GM21381 (cell line): Measurements from ENCODE around the gene PSMG4.

Experiments used
- ATAC-seq: cut with Tn5 transposase; IDR thresholded peaks from one replicate; pipeline ENCODE4 v1.9.1; 2021; ENCODE audit warnings: mild to moderate bottlenecking, moderate library complexity; ENCODE audit not compliant: unreplicated experiment

The PSMG4 gene

GRCh38 chr6:3273707-3274521, 15.2 kb downstream of the PSMG4 start:
- no peak for ATAC-seq

- no peak for ATAC-seq
Measured at GRCh38 chr6:3276174-3277167, 17.7 kb downstream of the PSMG4 start.

- ATAC-seq = no peak
Measured at GRCh38 chr6:3277251-3277650, 18.5 kb downstream of the PSMG4 start.

GRCh38 chr6:3277851-3278416, 19.2 kb downstream of the PSMG4 start:
- no peak for ATAC-seq

GRCh38 chr6:3278691-3279090, 19.9 kb downstream of the PSMG4 start:
- ATAC-seq = no peak

GRCh38 chr6:3280091-3280490, 21.3 kb downstream of the PSMG4 start:
- ATAC-seq = no peak

- no peak for ATAC-seq
Measured at GRCh38 chr6:3280866-3281465, 22.2 kb downstream of the PSMG4 start.

GRCh38 chr6:3281631-3282475, 23.1 kb downstream of the PSMG4 start:
- ATAC-seq = no peak

- no peak for ATAC-seq
Measured at GRCh38 chr6:3282476-3283236, 23.9 kb downstream of the PSMG4 start.

GRCh38 chr6:3283241-3283640, 24.5 kb downstream of the PSMG4 start:
- ATAC-seq = no peak

GRCh38 chr6:3283641-3284435, 25.1 kb downstream of the PSMG4 start:
- no peak for ATAC-seq

- no peak for ATAC-seq
Measured at GRCh38 chr6:3284436-3284876, 25.7 kb downstream of the PSMG4 start.

- ATAC-seq = no peak
Measured at GRCh38 chr6:3285049-3285639, 26.4 kb downstream of the PSMG4 start.

- no peak for ATAC-seq
Measured at GRCh38 chr6:3285732-3286131, 27.0 kb downstream of the PSMG4 start.

GRCh38 chr6:3286641-3287171, 28.0 kb downstream of the PSMG4 start:
- no peak for ATAC-seq

- no peak for ATAC-seq
Measured at GRCh38 chr6:3287308-3287707, 28.6 kb downstream of the PSMG4 start.

GRCh38 chr6:3287976-3288707, 29.4 kb downstream of the PSMG4 start:
- no peak for ATAC-seq
